Stimulated activated naive CD4-positive, alpha-beta T cell treated with Interleukin-2 at 50 U/mL for 16 hours (primary cell): Measurements from ENCODE around the gene RSRC1.
"Not testable (repeated sequence)": the region's sequence is repeated elsewhere in the genome, so short reads cannot be mapped to it uniquely, and the experiment has no call there.

Experiments used
- DNase-seq: peaks from one replicate; lab custom pipeline; 2025; lab: John Stamatoyannopoulos, UW

Gene RSRC1

GRCh38 chr3:158329696-158330441 lies 220.0 kb downstream of the RSRC1 start:
- DNase-seq, result not testable (repeated sequence)

GRCh38 chr3:158330870-158331269 lies 221.0 kb downstream of the RSRC1 start:
- no peak for DNase-seq

GRCh38 chr3:158333736-158334135 lies 223.8 kb downstream of the RSRC1 start:
- DNase-seq, result no peak

GRCh38 chr3:158337110-158337509 lies 227.2 kb downstream of the RSRC1 start:
- DNase-seq, result no peak

- no peak for DNase-seq
Measured at GRCh38 chr3:158339638-158340037, 229.7 kb downstream of the RSRC1 start.

GRCh38 chr3:158340951-158341350 lies 231.1 kb downstream of the RSRC1 start:
- DNase-seq, result not testable (repeated sequence)

GRCh38 chr3:158347966-158348365 lies 238.1 kb downstream of the RSRC1 start:
- no peak for DNase-seq

- no peak for DNase-seq
Measured at GRCh38 chr3:158350971-158351370, 241.1 kb downstream of the RSRC1 start.

GRCh38 chr3:158352551-158352950 lies 242.7 kb downstream of the RSRC1 start:
- no peak for DNase-seq

- DNase-seq, result no peak
Measured at GRCh38 chr3:158354713-158355112, 244.8 kb downstream of the RSRC1 start.

- no peak for DNase-seq
Measured at GRCh38 chr3:158355623-158356588, 246.0 kb downstream of the RSRC1 start.

- no peak for DNase-seq
Measured at GRCh38 chr3:158359339-158359738, 249.4 kb downstream of the RSRC1 start.

- DNase-seq, result no peak
Measured at GRCh38 chr3:158360756-158361448, 251.0 kb downstream of the RSRC1 start.

- no peak for DNase-seq
Measured at GRCh38 chr3:158368271-158368670, 258.4 kb downstream of the RSRC1 start.

GRCh38 chr3:158369279-158369678 lies 259.4 kb downstream of the RSRC1 start:
- DNase-seq, result no peak

GRCh38 chr3:158379517-158379916 lies 269.6 kb downstream of the RSRC1 start:
- DNase-seq, result no peak

- DNase-seq, result no peak
Measured at GRCh38 chr3:158381262-158381868, 271.5 kb downstream of the RSRC1 start.

GRCh38 chr3:158382479-158382878 lies 272.6 kb downstream of the RSRC1 start:
- DNase-seq, result no peak

GRCh38 chr3:158384019-158384418 lies 274.1 kb downstream of the RSRC1 start:
- DNase-seq, result no peak

GRCh38 chr3:158395421-158395820 lies 285.5 kb downstream of the RSRC1 start:
- no peak for DNase-seq

- no peak for DNase-seq
Measured at GRCh38 chr3:158402590-158402989, 292.7 kb downstream of the RSRC1 start.

GRCh38 chr3:158403013-158403412 lies 293.1 kb downstream of the RSRC1 start:
- DNase-seq, result no peak
